RPMI7951 (cell line): ENCODE data around the gene ADAMTS6. TPM values are rescaled to one million over a fixed set of nuclear protein-coding genes. Genes with fewer than 3 reads are reported as not detected.

Experiments
- DNase-seq: peaks from one replicate; pipeline ENCODE4 v3.0.0-alpha.2; 2012; ENCODE audit warnings: low read depth
- total RNA-seq: library from RNA; depleted of rRNA; stranded (reverse); fragments of >200 nt; shearing (Covaris generic); gene quantifications from 2 replicates; pipeline ENCODE4 v1.2.3, GENCODE V29; 2014

ADAMTS6 gene
- total RNA-seq, 1 experiment from 2014 or later = 10.3 TPM

DNA sequence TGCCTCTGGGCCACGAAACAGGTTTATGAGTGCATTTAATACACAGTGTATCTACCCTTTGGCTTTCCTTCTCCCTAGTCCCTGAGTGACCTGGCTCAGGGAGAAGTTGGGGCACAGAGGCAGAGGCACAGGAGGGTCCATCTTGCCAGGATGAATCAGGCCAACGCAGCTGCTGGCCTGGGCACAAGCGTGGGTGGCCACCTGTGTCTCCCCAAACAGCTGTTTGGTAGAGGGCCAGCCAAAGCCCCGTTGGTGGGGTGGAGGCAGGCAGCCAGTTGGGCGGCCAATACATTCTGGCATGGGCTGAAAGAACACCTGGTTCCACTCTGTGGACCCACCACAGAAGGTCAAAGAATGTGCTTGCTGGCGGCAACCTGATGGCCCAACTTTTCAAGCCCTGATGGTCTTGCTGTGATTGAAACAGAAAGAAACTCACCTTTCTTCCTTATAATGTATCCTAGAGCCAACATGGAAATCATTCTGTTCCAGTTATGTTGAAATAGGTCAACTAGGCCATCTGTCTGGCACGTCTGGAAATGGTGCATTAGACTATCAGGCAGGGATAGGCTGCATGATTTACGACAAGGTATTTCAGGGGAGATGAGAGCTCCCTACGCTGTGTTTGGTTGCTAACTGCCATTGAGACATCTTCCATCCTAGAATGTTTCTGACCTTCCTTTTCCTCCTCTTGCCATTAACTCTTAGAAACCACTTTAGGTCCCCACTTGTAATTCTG lies 337.4 kb downstream of the ADAMTS6 start:
- no peak for DNase-seq

DNA sequence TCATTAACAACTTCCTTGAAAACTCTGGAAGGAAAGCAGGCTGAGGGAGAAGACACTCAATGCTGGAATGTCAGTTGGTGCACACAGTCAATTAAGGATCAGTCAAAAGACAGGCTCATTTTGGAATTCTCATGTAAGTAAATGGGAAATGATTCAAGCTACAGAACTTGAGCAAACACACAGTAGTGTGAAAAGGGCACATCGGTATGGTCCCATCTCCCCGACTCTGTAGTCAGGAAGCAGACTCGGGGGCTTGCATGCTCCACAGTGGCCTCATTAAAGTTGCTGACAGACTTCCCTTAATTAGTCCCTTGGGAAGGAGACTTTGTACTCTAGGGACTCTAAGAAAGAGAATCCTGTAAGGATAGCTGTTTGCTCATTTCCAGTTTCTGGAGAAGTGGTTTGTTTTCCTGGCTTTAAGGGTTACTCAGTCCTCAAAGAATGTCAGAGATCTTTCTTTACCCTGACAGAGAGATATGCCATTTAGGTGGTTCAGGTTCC lies 339.2 kb downstream of the ADAMTS6 start:
- peak; percentile 51 for DNase-seq

DNA sequence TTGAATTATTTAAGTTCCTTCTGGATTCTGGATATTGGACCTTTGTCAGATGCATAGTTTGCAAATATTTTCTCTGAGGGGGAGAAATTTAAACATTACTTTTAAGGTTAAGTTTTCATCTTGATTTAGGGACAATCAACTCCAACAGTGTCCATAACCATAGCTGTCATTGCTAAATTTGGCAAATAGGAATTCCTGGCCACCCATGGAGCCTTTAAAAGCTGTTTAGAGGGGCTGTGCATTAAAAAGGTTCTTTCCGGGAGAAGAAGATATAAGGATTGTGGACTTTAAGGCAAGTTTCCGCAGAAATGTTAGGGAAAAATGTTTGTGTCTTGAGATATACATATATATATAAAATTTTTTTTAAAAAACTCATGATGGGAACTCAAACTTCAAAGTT lies 339.7 kb downstream of the ADAMTS6 start:
- no peak for DNase-seq

DNA sequence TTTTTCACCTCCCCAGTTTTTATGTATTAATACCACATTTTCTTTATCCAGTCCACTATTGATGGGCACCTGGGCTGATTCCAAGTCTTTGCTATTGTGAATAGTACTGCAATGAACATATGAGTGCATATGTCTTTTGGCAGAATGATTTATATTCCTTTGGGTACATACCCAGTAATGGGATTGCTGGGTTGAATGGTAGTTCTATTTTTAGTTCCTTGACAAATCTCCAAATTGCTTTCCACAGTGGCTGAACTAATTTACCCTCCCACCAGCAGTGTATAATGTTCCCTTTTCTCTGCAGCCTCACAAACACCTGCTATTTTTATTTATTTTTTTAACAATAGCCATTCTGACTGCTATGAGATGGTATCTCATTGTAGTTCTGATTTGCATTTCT lies 340.2 kb downstream of the ADAMTS6 start:
- DNase-seq = peak; percentile 25

DNA sequence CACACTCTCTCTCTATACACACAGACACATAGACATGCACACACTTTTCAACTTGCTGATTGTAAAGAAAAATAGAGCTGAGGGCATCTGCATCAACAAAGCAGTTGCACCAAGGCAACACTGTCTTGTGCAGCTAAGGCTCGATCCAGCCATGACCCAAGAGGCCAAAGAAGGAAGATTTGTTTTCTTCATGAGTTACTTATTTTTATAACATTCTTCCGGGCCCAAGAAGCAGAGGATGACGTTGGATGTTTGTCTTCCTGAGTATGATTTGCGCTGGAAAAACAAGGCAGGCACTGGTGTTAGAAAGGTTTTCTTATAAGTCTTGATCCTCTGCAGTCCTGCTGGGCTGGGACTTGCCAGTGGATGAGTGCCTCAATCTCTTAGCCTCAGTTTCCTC lies 344.1 kb downstream of the ADAMTS6 start:
- DNase-seq = no peak

DNA sequence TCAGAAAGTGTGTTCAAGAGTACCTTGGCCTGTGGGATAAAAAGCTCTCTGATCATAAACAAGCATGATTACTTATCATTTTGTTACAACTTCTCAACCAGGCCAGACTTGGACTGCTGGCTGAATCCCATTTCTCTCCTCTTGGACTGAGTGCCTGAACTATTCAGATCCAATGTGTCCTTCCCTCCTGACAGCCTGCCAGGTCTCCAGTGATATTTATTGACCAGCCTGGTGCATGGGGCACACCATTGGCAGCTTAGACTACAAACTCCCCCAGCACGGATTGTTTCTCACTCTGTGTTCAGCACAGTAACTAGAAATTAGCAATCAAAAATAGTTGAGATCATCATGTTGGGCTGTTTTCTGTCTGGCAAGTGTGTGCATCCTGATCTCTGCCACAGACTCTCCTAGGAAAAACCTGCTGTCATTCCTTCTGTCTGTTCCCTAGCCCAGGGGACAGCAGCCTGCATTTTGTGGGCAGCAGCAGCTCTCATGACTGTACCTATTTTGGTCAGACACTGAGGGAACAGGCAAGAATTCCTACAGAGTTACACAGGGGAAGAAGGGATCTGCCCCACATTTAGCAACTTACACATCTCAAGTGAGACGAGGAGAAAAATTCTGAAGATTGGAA lies 348.1 kb downstream of the ADAMTS6 start:
- no peak for DNase-seq

DNA sequence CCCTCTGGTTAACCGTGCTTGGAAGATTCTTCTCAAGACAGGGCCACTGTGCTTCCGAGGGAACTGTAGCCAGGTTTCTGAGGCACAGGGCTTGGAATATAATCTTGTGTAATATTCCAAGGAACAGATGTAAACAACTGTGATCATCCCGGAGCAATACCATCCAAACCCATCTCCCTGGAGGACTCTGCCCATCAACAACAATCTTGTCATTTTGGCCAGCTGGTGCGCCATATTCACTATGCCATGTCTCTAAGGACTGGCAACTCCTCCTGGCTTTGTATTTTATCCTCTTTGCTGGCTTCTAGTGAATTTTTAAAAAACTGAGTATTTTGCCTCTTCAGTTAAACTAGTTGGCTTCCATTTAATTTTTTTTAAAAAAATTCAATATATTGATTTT lies 349.3 kb downstream of the ADAMTS6 start:
- DNase-seq = no peak

DNA sequence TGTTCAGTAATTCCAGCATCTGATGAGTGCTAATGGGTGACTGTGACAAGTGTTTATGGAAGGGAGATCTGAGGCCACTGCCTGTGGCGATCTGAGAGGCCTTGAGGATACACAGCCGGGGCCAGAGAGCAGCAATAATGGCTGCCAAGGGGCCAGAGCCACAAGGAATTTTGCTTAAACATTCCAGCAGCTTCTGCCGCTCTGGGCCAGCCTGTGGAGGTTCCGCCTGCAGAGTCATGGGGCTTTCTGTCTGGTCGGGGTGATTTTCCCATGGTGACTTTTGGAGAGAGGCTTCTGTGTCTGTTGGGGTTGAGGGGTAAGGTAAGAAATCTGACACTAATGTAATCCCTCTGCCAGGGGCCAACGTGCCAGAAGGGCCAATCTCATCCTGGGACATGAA lies 353.5 kb downstream of the ADAMTS6 start:
- DNase-seq = no peak

DNA sequence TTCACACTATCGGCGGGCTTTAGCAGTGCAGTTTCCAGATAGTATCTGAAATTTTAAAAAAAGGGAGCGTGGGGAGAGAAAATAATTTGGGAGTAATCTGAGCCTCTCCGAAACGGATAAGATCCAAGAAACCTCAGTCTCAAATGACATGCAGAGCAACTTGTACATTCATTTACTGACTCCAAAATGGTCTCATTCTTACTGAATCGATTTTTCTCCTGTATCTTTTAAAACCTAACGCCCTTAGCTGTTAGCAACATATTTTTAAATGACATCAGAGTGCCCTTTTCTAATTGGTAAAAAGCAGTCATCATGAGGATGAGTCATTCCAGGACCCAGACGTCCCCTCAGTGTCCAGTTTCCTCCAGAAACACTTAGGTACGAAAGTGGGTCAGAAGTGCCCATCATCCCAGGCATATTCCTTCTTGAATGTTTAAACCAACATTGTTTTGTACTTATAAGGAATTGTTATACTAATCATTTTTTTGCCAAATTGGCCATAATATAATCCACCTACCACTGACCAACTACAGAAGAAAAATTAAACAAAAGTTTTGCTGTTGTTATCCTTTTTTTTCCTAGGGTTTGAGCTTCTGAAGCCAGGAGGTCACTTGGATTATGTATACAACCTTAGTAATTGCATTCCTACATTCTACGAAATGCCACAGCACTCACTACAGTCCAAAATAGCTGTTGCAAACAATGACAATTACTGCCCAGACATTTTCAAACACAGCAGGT lies 354.4 kb downstream of the ADAMTS6 start:
- DNase-seq = no peak

DNA sequence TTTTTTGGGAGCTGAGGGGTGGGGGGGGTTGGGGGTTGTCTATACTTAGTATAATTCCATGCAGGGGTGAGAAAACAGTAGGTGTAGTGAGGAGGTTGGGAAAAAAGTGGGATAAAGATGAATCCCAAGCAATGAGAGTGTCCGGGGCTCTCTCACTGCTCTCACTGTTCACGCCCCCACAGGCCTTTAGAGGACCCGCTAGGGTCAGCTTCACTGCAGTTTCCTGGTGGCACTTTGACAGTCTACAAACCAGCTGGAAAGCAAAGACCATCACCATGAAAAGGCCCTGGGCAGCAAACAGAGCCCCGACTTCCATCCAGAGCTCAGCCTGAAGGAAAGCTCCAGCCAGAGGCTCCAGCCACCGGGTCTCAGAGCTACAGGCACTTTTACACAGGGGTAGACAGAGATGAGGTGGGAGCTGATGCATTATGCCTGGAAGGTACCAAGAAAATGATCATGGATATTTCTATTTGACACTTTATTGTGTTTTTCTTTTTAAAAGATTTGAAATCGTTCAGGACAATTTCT lies 355.1 kb downstream of the ADAMTS6 start:
- no peak for DNase-seq

DNA sequence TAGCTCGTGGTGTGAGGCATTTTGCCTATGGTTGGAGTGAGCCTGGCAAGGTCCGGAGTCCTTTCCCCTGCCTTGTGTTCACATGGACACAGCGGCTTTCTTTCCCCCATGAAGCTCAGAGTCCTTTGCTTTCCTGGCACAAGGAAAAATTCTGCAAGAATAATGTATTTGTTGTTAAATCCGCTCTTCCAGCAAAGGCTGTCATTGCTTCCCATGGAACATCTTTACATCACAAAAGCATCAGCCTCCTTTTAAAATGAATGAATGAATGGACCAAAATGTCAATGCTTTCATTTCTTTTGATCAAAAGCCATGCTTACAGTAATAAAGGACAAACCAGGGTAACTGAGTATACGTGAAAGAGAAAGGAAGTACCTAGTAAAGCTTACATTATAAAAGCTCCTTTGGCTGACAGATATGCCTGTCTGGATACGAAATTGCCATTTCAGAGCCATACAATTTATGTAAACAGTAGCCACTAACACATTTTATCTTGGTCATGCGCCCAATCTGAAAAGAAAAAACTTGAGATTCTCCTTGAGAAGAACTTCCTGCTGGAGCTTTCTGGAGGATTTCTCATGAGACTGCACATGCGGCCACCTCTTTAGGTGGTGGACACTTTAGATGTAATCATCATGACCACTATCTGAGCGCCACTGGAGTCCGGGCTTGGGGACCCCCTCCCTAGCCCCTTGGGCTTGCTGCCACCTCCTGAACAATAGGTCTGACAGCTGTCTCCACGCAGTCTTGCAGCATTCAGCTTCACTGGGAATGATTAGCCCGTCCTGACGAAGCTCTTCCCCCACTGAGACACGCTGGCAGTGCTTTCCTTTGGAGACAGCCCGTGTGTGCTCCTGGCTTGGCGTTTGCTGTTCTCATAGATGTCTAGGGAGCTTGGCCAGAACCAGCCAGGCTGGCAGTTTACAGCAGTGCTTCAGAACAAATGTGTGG lies 355.9 kb downstream of the ADAMTS6 start:
- no peak for DNase-seq

DNA sequence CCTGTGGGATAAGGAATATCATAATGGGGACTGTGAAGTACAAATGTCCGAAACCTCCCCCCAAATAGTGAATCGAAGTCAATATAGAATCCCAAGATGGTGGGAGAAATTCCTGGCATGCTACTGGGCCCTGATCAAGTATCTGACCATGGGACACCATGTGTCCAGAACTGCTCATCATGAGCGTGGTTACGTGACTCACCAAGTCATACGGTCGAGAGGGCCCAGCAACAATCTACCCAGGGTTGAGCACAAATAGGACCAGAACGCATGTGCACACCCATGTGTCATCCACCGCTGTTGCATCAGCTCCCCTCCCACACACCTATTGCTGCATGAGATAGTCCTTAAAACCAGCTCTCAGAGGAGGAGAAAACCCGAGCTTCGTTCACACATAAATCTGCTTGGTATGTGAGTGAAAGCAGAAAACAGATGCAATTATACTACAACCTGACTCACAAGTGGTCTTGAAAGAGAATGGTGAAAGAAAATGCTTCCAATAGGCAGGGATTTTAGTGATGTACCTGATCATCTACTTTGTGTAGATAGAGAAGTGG lies 359.8 kb downstream of the ADAMTS6 start:
- peak; percentile 89 for DNase-seq

DNA sequence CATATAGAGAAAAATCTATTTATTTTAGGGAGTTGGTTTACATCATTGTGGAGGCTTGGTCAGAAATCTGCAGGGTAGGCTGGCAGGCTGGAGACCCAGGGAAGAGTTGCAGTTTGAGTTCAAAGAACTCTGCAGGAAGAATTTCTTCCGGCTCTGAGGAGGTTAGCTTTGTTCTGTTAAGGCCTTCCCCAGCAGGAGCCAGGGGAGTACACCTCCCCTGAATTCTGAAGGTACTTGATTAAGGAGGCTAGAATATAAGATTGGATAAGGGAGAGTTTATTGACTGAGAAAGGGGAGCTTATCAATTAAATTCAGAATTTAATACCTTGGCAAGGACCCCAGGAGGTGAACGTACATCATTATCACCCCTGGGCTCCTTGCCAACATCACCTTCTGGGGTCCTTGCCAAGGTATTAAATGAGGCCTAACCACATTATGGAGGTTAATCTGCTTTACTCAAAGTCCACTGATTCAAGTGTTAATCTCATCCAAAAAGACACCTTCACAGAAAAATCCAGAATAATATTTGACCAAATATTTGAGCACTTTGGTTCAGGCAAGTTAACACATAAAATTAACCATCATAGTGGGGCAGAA lies 361.3 kb downstream of the ADAMTS6 start:
- no peak for DNase-seq

DNA sequence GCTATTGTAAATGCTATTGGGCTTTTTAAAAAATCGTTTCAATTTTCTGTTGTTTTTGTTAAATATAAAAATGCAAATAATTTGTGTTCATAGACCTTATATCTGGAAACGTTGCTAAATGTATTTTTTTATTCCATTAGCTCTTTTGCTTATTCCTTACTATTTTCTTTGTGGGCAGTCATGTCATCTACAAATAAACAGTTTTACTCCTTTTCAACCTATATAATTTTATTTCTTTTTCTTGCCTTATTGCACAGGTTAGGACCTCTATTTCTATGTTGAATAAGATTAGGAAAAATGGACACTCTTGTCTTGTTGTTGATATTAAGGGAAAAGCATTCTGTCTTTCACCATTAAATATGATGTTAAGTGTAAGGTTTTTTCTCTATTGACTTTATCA lies 364.2 kb downstream of the ADAMTS6 start:
- DNase-seq = no peak

DNA sequence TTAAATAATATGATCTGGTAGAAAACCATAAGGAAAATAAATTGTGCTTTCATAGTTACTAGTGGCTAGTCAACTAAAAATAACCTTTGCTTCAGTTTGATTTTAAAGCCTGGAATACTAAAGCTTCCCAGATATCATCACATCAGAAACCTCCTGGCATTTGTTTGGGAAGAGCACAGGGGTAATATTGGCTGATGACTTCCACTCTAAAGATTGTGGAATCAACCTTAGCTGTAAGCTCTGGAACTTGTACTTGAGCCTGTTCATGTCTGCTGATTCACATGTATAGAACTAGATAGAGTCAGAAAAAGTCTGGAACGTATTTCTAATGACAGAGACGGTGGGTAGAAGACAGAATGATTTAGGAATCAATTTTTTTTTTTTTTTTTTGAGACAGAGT lies 367.9 kb downstream of the ADAMTS6 start:
- DNase-seq = no peak

DNA sequence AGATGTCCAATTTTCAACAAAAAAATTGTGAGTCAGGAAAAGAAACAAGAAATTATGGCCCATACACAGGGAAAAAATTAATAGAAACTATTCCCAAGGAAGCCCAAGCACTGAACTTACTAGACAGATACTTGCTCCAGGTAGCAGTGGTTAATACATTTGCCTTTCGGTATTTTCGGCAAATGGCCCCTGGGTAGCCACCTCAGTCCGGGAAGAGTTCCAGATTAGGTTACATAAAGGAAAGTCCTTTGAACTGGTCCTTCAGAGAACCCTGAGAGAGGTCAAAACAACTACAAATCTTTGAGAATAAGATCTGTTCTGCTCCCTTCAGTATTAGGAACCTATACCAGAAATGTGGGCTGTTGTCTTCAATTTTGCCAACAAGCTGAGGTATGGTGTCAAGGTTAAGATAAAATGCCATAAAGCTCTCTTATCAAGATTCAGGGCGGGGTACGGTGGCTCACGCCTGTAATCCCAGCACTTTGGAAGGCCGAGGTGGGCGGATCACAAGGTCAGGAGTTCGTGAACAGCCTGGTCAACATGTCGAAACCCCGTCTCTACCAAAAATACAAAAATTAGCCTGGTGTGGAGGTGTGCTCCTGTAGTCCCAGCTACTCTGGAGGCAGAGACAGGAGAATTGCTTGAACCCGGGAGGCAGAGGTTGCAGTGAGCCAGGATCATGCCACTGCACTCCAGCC lies 369.6 kb downstream of the ADAMTS6 start:
- DNase-seq = no peak

DNA sequence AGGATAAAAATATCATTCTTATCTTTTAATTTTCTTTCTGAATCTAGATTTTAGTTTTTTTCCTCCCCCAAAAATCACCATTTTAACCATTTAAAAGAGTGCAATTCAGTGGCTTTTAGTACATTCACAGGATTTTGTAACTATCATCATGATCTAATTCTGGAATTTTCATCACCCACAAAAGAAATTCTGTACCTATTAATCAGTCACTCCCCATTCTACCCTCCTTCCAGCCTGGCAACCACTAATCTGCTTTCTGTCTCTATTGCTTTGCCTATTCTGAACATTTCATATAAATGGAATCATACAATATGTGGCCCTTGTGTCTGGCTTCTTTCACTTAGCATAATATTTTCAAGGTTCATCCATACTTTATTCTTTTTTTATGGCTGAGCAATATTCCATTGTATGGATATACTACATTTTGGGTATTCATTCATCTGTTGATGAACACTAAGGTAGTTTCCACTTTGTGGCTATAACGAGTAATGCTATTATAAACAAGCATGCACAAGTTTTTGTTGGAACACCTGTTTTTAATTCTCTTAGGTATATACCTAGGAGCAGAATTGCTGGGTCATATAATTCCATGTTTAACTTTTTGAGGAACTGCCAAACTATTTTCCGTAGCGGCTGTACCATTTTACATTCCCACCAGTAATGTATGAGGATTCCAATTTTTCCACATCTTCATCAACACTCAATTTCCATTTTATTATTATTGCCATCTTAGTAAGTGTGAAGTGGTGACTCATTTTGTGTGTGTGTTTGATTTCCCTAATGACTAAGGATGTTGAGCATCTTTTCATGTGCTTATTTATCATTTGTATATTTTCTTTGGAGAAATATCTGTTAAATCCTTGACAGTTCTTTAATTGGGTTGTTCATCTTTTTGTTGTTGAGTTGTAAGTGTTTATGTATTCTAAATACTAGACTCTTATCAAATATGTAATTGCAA lies 372.7 kb downstream of the ADAMTS6 start:
- DNase-seq = peak; percentile 19

DNA sequence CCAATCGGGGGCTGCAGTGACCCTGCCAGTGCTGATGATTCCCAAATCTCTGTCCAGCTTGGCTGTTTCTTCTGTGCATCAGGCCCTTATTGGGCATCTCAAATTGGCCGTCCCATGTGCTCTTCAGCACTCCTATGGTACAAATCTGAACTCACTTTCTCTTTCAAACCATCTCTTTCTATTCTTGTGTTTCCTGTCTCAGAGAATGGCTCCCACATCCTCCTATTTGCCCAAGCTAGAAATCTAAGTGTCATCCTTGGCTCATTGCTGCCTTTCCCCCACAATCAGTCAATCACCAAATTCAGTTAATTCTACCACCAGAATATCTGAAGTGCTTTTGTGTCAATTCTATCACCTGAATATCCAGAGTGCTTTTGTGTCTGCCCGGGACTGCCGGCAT lies 376.4 kb downstream of the ADAMTS6 start:
- DNase-seq = no peak

DNA sequence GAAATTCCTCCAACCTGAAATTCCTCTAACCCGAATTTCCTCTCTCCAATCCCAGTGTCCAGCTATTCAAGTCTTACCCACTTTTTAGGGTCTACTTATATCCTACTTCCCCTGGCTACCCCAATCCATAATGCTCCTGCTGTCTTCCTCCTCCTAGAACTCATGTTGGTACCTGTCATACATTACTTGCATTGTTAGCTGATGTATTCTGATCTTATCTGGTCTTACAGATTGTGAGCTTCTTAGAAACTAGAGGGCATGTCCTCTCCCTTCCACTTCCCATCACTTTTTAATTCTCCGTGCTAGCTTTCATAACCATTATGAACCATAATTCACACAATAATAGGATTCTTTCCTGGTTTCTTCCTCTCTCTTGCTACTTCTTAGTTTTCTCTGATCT lies 376.9 kb downstream of the ADAMTS6 start:
- no peak for DNase-seq
